ENCODE results near the gene SRSF5. TPM values are rescaled to one million over a fixed set of nuclear protein-coding genes. Genes with fewer than 3 reads are reported as not detected.

SRSF5 gene
- total and polyA plus RNA-seq, 8 donors = 141 to 540 (median 329) TPM

DNA sequence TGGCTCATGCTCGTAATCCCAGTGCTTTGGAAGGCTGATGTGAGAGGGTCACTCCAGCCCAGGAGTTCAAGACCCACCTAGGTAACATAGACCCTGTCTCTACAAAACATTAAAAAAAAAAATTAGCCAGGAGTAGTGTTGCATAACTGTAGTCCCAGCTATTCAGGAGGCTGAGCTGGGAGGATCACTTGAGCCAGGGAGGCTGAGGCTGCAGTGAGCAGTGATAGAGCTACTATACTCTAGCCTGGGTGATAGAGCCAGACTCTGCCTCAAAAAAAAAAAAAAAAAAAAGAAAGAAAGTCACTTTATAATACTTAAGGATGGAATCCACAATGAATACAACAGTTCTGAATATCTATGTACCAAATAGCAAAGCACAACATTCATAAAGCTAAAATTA is 40.2 kb downstream of the SRSF5 start:
- Histone ChIP-seq H3K4me1 (peaks cover 0 to 6% (median 0%) of the 10 kb centered on the region in 4 donors), H3K9me3 (no peaks in the 10 kb centered on the region), H3K27ac (no peak overlapping the region), H3K27me3 (no peaks in the 10 kb centered on the region), H3K36me3 (no peaks in the 10 kb centered on the region), H3K4me3 (no peak overlapping the region)
- 77 to 92% (median 84%) methylated on average over 1 of the region's 1 CpG for WGBS, 5 donors
- intact Hi-C loops (cut with DNase I; ENCODE audit: low total_unique reads) = no loop called here
- no peak for DNase-seq
- no peak for TF ChIP-seq POLR2AphosphoS5 (IDR thresholded peaks at IDR 0.05)
- TF ChIP-seq, protein P1, sequence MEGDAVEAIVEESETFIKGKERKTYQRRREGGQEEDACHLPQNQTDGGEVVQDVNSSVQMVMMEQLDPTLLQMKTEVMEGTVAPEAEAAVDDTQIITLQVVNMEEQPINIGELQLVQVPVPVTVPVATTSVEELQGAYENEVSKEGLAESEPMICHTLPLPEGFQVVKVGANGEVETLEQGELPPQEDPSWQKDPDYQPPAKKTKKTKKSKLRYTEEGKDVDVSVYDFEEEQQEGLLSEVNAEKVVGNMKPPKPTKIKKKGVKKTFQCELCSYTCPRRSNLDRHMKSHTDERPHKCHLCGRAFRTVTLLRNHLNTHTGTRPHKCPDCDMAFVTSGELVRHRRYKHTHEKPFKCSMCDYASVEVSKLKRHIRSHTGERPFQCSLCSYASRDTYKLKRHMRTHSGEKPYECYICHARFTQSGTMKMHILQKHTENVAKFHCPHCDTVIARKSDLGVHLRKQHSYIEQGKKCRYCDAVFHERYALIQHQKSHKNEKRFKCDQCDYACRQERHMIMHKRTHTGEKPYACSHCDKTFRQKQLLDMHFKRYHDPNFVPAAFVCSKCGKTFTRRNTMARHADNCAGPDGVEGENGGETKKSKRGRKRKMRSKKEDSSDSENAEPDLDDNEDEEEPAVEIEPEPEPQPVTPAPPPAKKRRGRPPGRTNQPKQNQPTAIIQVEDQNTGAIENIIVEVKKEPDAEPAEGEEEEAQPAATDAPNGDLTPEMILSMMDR (IDR thresholded peaks at IDR 0.05) = no peak
- no peak for TF ChIP-seq POLR2A (IDR thresholded peaks at IDR 0.05)
- TF ChIP-seq EP300 (IDR thresholded peaks at IDR 0.05) = no peak

DNA sequence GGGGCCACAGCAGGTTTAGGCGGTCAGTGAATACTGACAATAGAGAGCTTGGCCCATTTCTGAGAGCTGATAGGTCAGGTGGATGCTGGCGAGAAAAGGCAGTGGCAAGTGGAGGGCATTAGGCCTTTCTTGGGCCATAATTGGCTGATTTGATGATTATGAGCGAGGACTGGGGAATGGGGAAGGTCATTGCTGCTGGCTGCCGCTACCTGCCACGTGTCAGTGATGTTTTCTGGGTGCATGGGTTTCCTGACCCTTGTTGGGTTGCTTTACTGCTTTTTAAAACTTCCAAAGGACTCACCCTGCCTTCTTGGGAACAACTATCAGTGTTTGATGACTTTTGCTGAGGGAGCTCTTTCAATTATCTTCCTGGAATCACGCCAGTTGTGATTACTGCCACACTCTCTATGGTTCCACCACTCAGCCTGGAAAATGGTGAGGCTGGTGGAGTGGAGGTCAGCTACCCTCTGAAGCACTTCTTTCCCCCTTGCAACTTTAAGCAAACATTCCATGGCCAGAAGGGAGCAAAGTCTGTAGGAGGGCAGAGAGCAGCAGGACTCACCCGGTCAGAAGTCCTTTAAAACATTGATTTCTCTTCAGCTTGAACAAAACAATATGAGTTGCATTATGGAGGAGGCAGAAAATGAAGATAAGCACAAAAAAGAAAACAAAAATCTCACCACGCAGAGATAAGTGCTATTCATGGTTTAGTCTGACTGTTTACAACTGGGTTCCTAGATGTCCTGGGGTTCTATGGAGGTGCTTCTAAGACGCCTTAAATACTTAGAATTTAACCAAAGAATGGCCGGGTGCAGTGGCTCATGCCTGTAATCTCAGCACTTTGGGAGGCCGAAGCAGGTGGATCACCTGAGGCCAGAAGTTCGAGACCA is 42.2 kb downstream of the SRSF5 start:
- DNase-seq = peak in 1 of 2 donors; percentile 53

DNA sequence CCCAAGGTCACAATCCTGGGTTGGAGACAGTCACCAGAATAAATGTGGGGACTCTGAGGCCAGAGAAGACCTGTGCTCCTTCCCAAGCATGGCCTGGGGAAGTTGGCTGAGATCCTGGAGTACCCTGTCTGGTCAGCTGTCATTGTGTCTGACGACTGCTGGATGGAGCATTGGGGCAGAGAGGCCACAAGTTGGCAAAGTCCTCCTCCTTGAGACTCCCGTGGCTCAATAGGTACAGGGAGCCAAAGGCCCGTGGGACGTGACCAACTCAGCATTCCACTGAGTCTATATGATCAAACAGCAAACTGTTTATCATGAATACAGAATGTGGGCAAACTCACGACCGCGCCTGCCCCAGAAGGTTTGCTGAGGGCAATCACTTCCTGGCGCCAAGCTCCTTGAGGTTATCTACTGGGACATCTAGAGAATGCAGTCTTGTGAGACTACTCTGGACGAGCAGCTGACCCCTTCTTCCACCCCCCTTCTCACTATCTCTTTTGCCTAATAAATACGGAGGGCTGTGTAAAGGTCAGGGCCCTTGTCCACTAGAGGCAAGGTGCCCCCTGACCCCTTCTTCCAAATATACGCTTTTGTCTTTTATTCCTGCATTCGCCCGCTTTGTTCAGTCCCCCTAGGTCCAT is 44.4 kb downstream of the SRSF5 start:
- Histone ChIP-seq H3K27me3 (peaks cover 0 to 22% (median 0%) of the 10 kb centered on the region in 3 donors), H3K4me3 (no peak overlapping the region), H3K36me3 (no peaks in the 10 kb centered on the region), H3K27ac (no peak overlapping the region), H3K9me3 (no peaks in the 10 kb centered on the region), H3K4me1 (peaks cover 0 to 6% (median 0%) of the 10 kb centered on the region in 4 donors)
- WGBS, 5 donors = 41 to 57% (median 54%) methylated on average over 13 of the region's 13 CpGs
- TF ChIP-seq POLR2A (IDR thresholded peaks at IDR 0.05) (no peak), EP300 (IDR thresholded peaks at IDR 0.05) (no peak), POLR2AphosphoS5 (IDR thresholded peaks at IDR 0.05) (no peak)
- TF ChIP-seq, protein P1 (IDR thresholded peaks at IDR 0.05) = no peak
- DNase-seq = peak; percentile 28 to 32
- intact Hi-C loops (cut with DNase I; ENCODE audit: low total_unique reads) = no loop called here

More for the DNA sequence above, 42.2 kb downstream of the SRSF5 start:
- Histone ChIP-seq H3K4me3 (no peak overlapping the region), H3K27ac (no peak overlapping the region), H3K9me3 (no peaks in the 10 kb centered on the region), H3K4me1 (peaks cover 0 to 6% (median 0%) of the 10 kb centered on the region in 4 donors), H3K36me3 (no peaks in the 10 kb centered on the region), H3K27me3 (peaks cover 0 to 8% (median 0%) of the 10 kb centered on the region in 3 donors)
- 56 to 70% (median 65%) methylated on average over 11 to 12 of the region's 12 CpGs for WGBS, 5 donors
- TF ChIP-seq POLR2AphosphoS5 (IDR thresholded peaks at IDR 0.05) (no peak), POLR2A (IDR thresholded peaks at IDR 0.05) (no peak), EP300 (IDR thresholded peaks at IDR 0.05) (no peak)
- TF ChIP-seq, protein P1 (IDR thresholded peaks at IDR 0.05) = no peak
- intact Hi-C loops (cut with DNase I; ENCODE audit: low total_unique reads) = no loop called here

DNA sequence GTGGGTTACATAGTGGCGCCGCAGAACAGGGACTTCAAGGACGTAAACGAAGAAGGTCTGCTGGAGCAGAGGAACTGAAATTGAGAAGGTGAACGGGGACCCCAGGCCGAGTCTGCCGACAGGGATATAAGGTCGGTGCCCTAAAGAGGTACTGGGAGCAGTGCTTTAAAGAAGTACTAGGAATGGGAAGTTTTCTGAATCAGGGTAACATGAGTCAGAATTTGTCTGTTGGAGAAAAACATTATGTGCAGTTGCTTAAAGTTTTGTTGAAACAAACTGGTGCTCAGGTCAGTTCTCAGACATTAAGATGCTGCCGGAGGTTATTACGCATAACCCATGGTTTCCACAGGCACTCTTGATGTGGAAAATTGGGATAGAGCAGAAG is 44.9 kb downstream of the SRSF5 start:
- 88 to 95% (median 92%) methylated on average over 10 of the region's 10 CpGs for WGBS, 5 donors
- Histone ChIP-seq H3K4me1 (peaks cover 0 to 6% (median 0%) of the 10 kb centered on the region in 4 donors), H3K9me3 (no peaks in the 10 kb centered on the region), H3K27ac (no peak overlapping the region), H3K27me3 (peaks cover 0 to 25% (median 0%) of the 10 kb centered on the region in 3 donors), H3K4me3 (no peak overlapping the region), H3K36me3 (no peaks in the 10 kb centered on the region)
- intact Hi-C loops (cut with DNase I; ENCODE audit: low total_unique reads) = no loop called here
- no peak for TF ChIP-seq POLR2A (IDR thresholded peaks at IDR 0.05)
- TF ChIP-seq, protein P1 (IDR thresholded peaks at IDR 0.05) = no peak
- no peak for TF ChIP-seq EP300 (IDR thresholded peaks at IDR 0.05)
- no peak for TF ChIP-seq POLR2AphosphoS5 (IDR thresholded peaks at IDR 0.05)
- no peak for DNase-seq
